Fibroblast of peridontal ligament (primary cell): ENCODE measurements around the gene FBXL17.

Experiments used
- DNase-seq: peaks from one replicate; pipeline ENCODE4 v3.0.0-alpha.2; 2010; ENCODE audit errors: extremely low read depth

FBXL17 gene

DNA sequence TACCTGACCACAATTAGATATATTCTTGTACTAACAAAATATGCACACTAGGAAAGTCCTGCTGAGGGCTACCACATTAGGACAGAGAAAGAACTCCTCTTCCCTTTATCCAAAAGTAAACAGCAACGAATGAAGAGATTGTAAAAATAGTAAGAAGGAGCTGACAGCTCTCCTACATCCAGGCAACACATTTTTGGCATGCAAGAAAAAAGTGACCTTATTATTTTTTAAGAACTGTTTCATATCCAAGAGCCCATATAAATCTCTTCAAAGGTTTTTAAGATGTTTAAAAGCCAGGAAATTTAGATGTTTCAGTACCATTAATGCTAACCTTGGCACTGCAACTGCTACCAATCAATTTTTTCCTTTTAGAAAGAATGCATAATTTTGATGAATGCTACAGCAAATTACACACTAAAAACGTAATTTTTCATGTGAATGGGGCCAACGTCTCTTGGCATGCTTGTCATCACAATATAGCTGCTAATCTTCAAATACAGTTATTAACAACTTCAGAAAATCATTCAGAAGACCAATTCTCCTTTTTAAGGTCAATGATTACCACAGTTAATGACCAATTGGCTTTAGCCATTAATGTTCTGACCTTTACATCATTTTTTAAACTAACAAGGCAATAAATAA lies 132.0 kb downstream of the FBXL17 start:
- no peak for DNase-seq

DNA sequence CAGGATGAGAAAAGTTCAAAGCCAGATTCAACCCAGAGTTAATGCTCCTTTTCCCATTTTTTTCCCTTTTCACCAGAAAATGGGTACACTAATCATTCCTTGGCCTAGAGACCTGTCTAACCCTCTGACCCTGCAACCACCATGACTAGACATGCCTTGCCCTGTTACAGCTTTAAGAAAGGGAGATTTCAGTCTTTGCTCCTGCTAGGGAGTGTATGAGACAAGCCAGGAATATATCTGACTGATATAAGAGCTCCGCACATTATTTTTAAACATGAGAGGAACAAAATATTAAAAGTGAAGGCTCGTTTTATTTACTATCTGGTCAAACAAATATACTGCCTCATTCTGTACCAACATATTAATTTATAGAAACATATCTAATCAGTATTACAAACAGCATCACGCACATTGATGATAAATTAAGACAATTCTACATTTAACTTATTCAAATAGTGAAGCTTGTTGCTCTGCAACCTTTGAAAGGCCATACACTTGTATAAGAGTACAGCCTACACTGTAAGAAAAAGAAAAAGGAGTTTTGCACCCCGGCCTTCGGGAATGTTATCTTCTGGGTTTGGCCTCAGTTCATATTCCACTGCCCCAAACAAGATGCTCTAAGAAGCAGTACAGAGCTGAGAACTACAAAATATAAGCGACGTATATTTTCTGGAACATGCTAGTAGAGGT lies 132.7 kb downstream of the FBXL17 start:
- no peak for DNase-seq

DNA sequence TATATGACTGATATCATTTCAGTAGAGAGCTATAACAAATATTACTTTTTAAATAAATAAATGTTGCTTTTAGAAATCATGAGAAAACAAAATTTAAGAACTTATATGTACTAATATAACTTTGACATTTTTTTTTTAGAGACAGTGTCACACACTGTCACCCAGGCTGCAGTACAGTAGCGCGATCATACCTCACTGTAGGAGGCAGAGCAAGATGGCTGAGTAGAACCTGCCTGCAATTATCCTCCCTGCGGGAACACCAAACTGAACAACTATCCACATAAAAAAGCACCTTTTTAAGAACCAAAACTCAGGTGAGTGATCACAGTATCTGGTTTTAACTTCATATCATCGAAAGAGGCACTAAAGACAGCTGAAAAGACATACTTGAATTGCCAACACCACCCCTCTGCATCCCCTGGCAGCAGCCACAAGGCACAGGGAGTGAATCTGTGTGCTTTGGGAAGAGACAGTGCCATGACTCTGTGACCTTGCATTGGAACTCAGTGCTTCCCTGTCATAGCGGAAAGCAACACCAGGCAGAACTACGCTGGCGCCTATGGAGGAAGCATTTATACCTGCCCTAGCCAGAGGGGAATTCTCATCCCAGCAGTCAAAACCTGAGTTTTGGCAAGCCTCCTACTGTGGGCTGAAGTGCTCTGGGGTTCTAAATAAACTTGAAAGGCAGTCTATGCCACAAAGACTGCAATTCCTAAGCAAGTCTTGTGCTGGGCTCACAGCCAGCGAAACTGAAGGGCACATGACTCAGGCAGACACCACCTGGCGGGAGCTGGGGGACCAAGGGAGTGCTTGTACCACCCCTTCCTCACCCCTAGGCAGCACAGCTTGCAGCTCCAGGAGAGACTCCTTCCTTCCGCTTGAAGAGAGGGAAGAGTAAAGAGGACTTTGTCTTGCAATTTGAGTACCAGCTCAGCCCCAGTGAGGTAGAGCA lies 142.7 kb downstream of the FBXL17 start:
- DNase-seq: no peak

DNA sequence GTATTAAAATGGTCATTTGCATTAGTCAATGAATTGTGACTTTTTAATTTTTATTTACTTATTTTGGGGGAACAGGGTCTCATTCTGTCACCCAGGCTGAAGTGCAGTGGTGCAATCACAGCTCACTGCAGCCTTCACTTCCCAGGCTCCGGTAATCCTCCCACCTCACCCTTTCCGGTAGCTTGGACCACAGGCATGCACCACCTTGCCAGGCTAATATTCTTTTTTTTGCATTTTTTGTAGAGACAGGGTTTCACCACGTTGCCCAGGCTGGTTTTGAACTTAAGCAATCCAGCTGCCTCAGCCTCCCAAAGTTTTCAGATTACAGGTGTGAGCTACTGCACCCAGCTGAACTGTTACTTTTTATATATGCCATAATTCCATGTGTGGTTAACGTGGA lies 143.4 kb downstream of the FBXL17 start:
- DNase-seq: no peak

DNA sequence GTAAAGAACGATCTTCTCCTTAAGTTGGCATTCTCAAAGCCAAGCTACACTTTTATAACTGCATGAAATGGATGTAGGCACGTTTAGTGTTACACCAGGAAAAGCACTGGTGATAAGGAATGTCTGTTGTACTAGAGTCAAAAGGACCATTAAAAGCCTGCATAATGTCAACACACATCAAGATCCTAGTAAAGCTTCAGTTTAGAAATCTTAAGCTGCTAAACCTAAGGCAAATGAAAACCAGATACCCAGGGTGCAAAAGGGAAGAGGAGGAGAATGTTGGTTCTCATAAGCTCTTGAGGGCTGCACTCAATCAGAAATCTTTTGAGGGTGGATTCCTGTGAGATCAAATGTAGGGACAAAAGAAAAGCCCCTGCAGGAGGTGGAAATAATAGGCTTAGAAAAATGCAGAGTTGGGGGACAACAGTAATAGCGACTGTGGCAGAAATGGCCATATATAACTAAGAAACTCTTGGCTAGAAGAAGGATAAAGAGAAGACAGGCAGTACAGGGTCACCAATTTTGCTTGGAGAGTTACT lies 148.2 kb downstream of the FBXL17 start:
- DNase-seq: no peak

DNA sequence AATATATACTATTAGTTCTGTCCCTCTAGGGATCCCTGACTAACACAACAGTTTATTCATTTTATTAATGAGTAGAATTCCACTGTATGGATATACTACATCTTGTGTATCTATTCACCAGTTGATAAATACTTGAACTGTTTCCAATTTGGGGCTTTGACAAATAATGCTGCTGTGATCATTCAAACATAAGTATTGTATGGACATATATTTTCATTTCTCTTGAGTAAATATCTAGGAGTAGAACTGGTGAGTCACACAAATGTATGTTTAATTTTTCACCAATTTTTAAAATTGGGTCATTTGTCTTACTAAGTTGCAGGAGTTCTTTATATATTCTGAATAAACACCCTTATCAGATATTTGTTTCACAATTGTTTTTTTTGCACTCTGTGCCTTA lies 149.1 kb downstream of the FBXL17 start:
- DNase-seq: no peak

DNA sequence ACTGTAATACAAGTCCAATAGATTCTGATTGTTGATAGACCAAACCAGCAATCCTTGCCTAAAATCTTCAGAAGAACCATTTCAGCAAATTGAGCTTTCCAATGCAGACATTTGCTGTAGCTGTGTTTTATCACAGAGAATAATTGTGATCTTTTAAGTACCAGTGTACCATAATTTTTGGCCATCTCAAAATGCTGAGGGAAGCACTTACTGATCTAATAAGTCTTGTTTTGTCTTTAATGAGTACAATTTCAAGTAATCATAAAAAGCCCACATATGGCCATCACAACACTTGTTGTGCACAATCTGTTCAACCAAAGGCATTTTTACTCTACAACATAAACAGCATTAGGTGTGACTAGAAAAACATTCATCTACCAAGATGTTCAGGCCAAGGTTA lies 159.9 kb downstream of the FBXL17 start:
- no peak for DNase-seq

DNA sequence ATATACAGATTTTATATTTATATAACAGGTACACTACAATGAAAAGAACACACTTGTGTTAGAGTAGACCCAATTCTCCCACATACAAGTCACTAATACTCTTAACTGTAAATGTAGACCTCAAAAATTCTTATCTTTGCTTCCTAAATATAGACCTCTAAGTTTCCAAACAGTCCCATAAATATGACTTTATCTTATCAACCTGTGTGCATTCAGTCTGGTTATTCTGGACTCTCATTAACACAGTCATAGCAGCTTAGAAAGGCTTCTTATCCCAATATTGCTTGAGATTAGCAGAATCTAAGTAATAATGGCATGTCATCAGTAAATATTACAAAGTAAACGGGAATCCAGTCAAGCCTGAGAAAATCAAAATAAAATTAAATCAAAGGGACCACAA lies 161.1 kb downstream of the FBXL17 start:
- DNase-seq: no peak

DNA sequence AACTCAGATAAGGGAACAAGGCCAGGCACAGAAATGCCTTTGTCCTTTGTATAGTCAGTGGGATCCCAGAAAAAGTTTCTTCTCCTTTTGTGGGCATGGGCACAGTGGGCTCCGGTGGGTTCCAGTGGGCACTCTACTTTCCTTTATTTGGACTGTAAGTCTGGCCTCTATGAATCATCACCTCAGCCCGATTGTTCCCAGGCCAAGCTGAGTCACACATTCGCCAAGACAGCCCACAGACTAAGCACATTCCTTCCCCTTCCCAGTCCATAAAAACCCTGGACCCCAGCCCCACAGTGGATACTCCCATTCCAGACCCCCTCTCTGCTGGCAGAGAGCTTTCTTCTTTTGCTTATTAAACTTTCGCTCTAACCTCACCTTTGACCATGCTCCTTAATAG lies 165.0 kb downstream of the FBXL17 start:
- DNase-seq: peak; percentile 34

DNA sequence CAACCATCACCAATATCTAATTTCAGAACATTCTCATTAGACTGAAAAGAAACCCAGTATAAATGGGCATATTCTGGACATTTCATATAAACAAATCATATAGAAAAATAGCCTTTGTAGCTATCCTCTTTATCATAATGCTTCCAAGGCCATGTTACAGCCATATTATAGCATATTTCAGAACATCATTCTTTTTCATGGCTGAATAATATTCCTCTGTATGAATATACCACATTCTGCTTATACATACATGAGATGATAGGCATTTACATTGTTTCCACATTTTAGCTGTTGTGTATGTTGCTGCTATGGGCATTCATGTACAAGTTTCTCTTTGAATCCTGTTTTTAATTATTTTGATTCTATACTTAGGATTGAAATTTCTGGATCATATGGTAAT lies 167.0 kb downstream of the FBXL17 start:
- no peak for DNase-seq

DNA sequence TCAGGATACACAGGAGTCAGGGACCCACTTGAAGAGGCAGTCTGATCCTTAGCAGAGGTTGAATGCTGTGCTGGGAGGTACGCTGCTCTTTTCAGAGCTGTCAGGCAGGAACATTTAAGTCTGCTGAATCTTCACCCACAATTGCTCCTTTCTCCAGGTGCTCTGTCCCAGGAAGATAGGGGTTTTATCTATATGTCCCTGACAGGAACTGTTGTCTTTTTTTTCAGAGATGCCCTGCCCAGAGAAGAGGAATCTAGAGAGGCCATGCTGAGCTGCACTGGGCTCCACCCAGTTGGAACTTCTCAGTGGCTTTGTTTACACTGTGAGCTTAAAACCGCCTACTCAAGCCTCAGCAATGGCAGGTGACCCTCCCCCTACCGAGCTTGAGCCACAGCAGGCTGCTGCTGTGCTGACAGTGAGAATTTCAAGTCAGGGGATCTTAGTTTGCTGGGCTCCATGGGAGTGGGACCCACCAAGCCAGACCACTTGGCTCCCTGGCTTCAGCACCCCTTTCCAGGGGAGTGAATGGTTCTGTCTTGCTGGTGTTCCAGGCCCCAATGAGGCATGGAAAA lies 169.0 kb downstream of the FBXL17 start:
- DNase-seq: peak; percentile 23

DNA sequence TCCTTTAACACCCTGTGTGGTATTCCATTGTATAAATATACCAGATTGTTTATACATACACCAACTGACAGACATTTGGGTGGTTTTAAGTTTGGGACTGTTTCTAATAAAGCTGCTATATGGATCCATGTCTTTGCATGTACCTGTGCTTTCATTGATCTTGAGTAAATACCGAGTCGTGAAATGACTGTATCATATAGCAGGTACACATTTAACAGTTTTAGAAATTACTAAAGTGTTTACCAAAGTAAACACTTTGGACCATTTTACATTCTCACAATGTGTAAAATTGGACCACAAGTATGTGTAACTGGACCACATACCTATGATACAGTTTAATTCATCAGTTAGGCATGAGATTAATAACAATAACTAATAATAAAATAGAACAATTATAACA lies 175.2 kb downstream of the FBXL17 start:
- DNase-seq: no peak

DNA sequence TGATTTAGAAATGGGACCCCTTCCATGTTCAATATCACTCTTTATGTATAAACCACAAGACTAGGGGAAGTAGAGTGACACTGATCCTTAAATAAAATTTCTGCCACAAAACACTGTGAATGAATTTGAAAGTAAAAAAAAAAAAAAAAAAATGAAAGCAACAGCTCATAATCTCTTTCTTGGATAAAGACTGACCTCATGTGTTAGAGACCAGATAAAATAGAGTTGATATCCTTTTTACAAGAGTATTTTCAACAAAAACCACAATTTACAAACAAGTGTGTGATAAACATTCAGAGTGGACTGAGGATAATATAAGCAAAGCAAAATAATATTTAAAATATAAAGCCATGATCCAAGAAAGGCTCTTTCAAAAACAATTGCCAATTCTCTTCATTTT lies 180.2 kb downstream of the FBXL17 start:
- DNase-seq: peak; percentile 11

DNA sequence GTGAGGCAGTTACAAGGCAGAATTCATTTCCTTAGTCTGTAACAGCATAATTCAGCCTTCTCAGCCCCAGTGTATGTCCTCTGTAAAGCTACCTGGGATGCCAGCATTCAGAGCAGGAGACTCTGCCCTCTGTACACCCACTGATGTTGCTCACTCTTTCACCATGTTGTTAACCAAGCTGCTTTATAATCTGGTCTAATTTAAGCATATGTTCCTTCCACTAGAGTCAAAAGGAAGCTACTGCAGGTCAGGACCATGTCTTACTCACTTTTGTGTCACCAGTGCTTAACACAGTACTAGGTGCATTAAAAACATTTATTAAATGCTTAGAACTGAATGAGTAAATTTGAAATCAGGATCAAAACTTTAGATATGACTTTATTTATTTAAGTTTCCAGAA lies 185.6 kb downstream of the FBXL17 start:
- no peak for DNase-seq

DNA sequence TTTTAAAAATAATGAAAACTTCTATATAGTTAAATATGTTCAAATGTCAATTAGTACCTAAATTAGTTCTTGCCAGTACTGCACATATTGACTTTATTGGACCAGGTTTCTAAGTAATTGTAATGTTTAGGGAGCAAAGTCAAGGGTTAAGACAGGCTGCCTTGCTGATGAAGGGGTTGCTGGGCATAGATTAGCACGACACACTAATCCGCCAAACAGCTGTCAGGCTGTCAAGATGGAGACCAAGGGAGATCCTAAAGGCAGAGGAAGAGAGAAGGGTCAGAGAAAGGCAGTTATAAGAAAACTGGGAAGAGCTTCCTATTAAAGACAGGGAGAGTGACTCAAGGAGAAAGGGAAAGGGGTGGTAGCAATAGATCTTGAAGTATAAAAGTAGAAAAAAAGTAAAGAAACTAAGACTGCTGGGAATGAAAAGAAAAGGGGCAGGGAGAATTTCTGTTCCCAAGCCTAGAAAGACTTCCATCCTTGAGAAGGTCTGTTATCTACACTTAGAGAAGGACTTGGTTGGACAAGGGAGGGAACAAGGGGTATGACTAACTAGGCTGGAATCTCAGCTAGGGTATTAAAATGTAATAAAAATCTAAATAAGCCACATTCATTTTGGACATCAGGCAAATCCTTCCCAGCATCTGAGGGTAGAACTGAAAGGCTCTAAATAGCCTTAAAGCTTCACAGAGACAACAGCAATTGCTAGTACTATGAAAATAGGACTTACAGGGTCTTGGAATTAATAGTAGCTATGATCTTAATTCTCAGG lies 188.7 kb downstream of the FBXL17 start:
- peak; percentile 74 for DNase-seq

DNA sequence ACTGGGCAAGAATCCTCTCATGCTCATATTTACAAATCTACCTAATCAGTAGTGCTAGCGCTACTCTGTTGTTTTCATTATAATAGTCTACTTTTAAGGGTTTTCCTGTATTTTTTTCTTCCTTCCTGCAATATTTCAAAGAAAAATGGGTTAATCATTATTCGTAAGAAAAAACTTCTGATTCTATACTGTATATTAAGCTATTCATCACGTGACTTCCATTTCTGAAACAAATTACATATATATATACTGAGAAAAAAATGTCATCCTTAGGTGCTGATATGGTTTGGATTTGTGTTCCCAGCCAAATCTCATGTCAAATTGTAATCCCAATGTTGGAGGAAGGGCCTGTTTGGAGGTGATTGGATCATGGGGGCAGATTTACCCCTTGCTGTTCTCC lies 197.0 kb downstream of the FBXL17 start:
- DNase-seq: no peak

DNA sequence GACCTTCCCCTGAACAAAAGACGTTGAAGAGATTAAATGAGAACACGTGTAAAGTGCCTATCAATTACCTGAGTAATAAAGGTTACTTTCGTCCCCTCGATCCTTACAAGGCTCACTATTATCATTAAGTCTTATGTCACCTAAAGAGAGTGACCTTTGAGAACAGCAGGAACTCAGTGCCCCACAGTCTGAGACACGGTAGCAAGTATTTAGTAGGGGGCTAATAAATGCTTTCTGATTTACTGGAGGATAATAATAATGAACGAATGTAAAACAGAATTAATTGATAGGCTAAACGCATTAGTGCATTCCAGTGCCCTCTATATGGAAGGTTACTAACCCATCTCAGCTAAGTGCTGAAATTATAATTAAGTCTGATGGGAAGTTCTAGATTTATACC lies 199.9 kb downstream of the FBXL17 start:
- no peak for DNase-seq

DNA sequence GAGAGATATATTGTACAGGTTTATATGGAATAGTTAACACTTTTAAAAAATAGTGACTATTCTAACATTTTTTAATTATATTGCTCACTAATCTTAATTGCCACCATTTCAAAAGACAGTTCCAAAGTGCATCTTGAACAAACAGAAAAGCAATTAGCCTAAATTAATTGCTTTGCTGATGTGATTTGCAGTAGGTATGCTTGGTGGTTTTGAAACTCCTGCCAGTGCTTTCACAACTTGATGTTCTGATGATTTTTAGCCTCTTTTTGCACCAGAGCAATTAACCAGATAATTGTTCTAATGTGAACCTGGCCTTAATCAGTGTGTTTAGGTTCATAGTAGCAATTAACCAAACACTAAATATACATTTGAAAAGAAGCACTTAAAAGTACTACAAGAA lies 207.6 kb downstream of the FBXL17 start:
- DNase-seq: no peak

DNA sequence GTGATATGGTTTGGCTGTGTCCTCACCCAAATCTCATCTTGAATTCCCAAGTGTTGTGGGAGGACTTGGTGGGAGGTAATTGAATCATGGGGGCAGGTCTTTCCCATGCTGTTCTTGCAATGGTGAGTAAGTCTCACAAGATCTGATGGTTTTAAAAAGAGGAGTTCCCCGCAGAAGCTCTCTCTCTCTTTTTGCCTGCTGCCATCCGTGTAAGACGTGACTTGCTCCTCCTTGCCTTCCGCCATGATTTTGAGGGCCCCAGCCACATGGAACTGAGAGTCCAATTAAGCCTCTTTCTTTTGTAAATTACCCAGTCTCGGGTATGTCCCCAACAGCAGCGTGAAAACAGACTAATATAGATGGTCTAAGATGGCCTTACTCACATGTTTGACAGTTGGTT lies 210.1 kb downstream of the FBXL17 start:
- DNase-seq: no peak

DNA sequence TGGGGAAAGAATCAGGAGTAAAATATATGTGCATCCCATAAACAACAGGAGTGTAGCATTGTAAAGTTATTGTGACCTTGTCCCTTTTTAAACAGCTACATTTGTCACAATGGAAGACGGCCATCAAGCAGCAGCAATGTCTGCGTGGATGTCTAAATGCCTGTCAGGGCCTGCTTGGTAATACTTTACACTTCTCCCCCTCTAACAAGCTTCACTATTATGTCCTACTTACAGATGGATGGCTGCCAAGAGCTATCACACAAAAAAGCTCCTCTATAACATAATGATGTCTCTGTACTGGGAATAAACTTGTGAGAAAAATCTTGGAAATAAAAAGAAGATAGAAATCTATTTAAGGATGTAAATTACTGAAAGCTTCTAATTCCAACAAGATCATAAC lies 213.0 kb downstream of the FBXL17 start:
- no peak for DNase-seq

DNA sequence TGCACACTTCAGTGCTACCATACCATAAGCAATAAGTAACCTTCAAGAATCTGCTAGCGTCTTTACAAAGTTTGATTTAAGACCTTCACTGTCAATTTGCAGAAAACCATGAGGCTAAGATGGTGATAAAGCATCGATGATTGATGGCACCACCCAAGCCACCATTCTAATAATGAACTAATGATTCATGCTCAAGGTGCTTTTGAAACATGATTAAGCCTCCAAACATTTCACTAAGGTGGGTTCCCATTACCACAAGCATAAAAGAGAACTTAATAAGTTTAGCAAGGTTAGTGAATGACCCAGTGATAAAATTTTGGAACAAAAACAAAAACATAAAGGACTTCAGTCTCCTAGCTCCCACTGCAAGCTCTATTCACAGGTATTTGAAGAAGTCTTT lies 214.7 kb downstream of the FBXL17 start:
- DNase-seq: no peak
